Hepatocyte (in vitro differentiated cells): ENCODE data around the gene UBALD2. TPM values are rescaled to one million over a fixed set of nuclear protein-coding genes. Genes with fewer than 3 reads are reported as not detected.

Experiments
- DNase-seq: peaks from one replicate; pipeline ENCODE4 v3.0.0-alpha.2; 2016; ENCODE audit warnings: low spot score
- H2AFZ ChIP-seq: fragments of 200-600 bp; sonication (generic); 2 replicates; pipeline ENCODE4 v1.6.0; 2016; ENCODE audit warnings: antibody characterized with exemption, mild to moderate bottlenecking
- H3K27ac ChIP-seq: fragments of 200-600 bp; sonication (generic); 2 replicates; pipeline ENCODE4 v1.5.1; 2016; ENCODE audit warnings: mild to moderate bottlenecking
- H3K27me3 ChIP-seq: fragments of 200-600 bp; sonication (generic); 2 replicates; pipeline ENCODE4 v1.6.1; 2016
- H3K36me3 ChIP-seq: fragments of 200-600 bp; sonication (generic); replicated peaks from 2 replicates; pipeline ENCODE4 v1.5.1; 2016; ENCODE audit warnings: low read depth; ENCODE audit not compliant: insufficient read depth
- H3K4me1 ChIP-seq: fragments of 200-600 bp; sonication (generic); 2 replicates; pipeline ENCODE4 v1.5.1; 2016; ENCODE audit warnings: mild to moderate bottlenecking, moderate library complexity; ENCODE audit not compliant: insufficient read depth
- H3K4me2 ChIP-seq: fragments of 200-600 bp; sonication (generic); 2 replicates; pipeline ENCODE4 v1.6.0; 2016
- H3K4me3 ChIP-seq: fragments of 200-600 bp; sonication (generic); 2 replicates; pipeline ENCODE4 v1.5.1; 2016; ENCODE audit warnings: mild to moderate bottlenecking
- H3K79me2 ChIP-seq: fragments of 200-600 bp; sonication (generic); 2 replicates; pipeline ENCODE4 v1.6.0; 2017; ENCODE audit warnings: mild to moderate bottlenecking
- H3K9me2 ChIP-seq: fragments of 200-600 bp; sonication (generic); replicated peaks from 2 replicates; pipeline ENCODE4 v1.6.0; 2017; ENCODE audit warnings: mild to moderate bottlenecking; ENCODE audit not compliant: insufficient read depth
- H3K9me3 ChIP-seq: fragments of 200-600 bp; sonication (generic); 2 replicates; pipeline ENCODE4 v1.5.1; 2016; ENCODE audit warnings: low read depth, mild to moderate bottlenecking
- H4K20me1 ChIP-seq: fragments of 200-600 bp; sonication (generic); 2 replicates; pipeline ENCODE4 v1.6.0; 2016; ENCODE audit warnings: mild to moderate bottlenecking; ENCODE audit not compliant: insufficient read depth, poor library complexity, severe bottlenecking
- EZH2 ChIP-seq: fragments of 200-600 bp; sonication (generic); IDR thresholded peaks from 2 replicates; pipeline ENCODE4 v1.6.1; 2016; ENCODE audit warnings: antibody characterized with exemption, mild to moderate bottlenecking, borderline replicate concordance
- EZH2phosphoT487 ChIP-seq: fragments of 200-600 bp; sonication (generic); IDR thresholded peaks from one replicate; pipeline ENCODE4 v1.6.1; 2018; ENCODE audit warnings: antibody characterized with exemption, mild to moderate bottlenecking, low read depth, moderate library complexity; ENCODE audit not compliant: unreplicated experiment, severe bottlenecking
- WGBS: methylation state at CpG from one replicate; pipeline ENCODE4 v1.1.6; 2016; ENCODE audit warnings: low lambda C conversion rate; ENCODE audit errors: missing lambda C conversion rate; 5-methylcytosine and 5-hydroxymethylcytosine counted together
- polyA plus RNA-seq: library from polyadenylated mRNA; unstranded; fragments of >200 nt; fragmentation: Nextera tagmentation; extraction: Ambion mirVana; gene quantifications from 2 replicates; pipeline ENCODE4 v1.2.1, GENCODE V29; 2016
- total RNA-seq: library from RNA; depleted of rRNA; stranded (reverse); fragments of >200 nt; gene quantifications from 2 replicates; pipeline ENCODE4 v1.2.3, GENCODE V29; 2014
- TF ChIP-seq, protein P1 (sequence below): fragments of 200-600 bp; sonication (generic); IDR thresholded peaks from 2 replicates; pipeline ENCODE4 v1.5.1; 2016; ENCODE audit warnings: antibody characterized with exemption, mild to moderate bottlenecking; ENCODE audit not compliant: poor library complexity

UBALD2 gene
- total and polyA plus RNA-seq, 2 experiments from 2014 or later, result 10.2 to 13.1 TPM

DNA sequence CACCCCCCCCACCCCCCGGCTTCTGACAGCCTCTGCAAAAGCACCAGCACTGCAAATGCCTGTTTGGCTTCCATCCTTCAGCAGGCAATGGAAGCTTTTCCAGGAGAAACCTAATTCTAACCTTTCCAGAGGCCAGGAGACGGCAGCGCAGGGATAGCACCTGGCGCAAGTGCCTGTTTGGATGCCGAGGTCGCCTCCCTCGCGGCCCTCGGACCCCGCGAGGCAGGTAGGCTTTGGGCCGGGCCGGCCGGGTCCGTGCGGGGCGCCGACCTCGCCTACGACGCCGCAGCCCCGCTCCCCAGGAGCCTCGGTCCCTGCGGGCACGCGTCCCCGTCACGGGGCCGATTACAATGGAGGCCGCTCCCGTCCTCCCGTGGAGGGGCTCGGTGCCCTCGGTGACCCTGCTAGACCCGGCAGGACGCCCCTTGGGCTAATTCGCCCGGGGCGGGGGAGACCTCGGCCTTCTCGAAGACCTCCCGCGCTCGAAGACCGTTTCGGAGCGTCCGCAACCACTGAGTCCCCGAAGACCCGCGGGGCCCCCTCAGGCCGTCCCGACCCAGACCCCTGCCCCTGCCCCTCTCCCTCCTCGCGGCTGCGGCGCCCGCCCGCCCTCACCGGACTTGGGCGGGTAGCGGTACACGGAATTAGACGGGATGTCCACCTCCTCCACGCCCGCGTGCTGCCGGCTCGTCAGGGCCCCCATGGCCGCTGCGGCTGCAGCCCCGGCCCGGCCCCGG lies 25.4 kb upstream of the UBALD2 start:
- no peak for DNase-seq
- Histone ChIP-seq H3K4me2 (peak overlapping the region; percentile 94), H4K20me1 (no peaks in the 10 kb centered on the region), H3K4me3 (peak overlapping the region; percentile 42), H3K36me3 (no peaks in the 10 kb centered on the region), H3K27ac (peak overlapping the region; percentile 52), H3K79me2 (peaks cover 5% of the 10 kb centered on the region), H3K9me2 (no peaks in the 10 kb centered on the region), H3K4me1 (peaks cover 10% of the 10 kb centered on the region), H3K27me3 (peaks cover 8% of the 10 kb centered on the region), H3K9me3 (no peaks in the 10 kb centered on the region), H2AFZ (peak overlapping the region; percentile 53)
- WGBS, result 8% methylated on average over 40 of the region's 75 CpGs
- TF ChIP-seq, protein P1, sequence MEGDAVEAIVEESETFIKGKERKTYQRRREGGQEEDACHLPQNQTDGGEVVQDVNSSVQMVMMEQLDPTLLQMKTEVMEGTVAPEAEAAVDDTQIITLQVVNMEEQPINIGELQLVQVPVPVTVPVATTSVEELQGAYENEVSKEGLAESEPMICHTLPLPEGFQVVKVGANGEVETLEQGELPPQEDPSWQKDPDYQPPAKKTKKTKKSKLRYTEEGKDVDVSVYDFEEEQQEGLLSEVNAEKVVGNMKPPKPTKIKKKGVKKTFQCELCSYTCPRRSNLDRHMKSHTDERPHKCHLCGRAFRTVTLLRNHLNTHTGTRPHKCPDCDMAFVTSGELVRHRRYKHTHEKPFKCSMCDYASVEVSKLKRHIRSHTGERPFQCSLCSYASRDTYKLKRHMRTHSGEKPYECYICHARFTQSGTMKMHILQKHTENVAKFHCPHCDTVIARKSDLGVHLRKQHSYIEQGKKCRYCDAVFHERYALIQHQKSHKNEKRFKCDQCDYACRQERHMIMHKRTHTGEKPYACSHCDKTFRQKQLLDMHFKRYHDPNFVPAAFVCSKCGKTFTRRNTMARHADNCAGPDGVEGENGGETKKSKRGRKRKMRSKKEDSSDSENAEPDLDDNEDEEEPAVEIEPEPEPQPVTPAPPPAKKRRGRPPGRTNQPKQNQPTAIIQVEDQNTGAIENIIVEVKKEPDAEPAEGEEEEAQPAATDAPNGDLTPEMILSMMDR, result no peak
- no peak for TF ChIP-seq EZH2
- no peak for TF ChIP-seq EZH2phosphoT487

DNA sequence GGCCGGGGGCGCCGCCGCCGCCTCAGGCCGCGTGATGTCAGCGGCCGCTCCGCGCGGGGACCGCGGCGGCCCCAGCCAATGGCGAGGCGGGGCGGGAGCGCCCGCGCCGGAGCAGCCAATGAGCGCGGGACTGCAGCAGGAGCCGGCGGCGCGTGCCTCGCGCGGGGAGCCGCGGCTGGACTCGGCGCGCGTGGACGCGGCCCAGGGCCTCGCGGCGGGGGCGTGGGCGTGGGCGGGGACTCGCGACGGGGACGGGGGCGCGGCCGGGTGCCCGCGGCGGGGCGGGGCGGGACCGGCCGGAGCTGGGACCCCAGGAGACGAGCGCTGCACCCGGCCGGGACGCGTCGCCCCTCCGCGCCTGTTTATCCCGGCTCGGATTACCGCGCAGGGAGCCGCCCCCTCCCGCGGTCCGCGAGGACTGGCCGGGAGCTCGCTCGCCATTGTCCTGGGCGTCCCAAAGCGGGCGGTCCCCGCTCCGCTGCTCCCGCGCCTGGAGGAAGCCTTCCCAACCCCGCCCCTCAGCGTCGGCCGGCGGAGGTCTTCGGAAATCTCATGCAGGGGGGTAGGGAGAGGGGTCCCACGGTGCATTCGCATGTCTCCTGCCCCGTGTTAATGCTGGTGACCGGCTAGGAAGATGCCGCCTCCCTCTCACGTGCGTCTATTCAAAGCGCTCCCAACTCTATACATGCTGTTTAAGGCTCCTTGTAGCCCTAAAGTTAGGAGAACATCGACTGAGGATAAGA lies 24.5 kb upstream of the UBALD2 start, which contains the start of gene RNF157:
TSS of gene RNF157 (minus strand) at position 33 of the 743 bp plus-strand sequence. CDS start 253 bp downstream, outside the sequence.
- Histone ChIP-seq H3K4me3 (peak within 1 kb of the TSS; percentile 72), H3K4me1 (peaks cover 12% of the 10 kb centered on the region), H2AFZ (peak within 1 kb of the TSS; percentile 93), H3K4me2 (peak within 1 kb of the TSS; percentile 95), H4K20me1 (no peaks in the 10 kb centered on the region), H3K79me2 (peaks cover 5% of the 10 kb centered on the region), H3K36me3 (no peaks in the 10 kb centered on the region), H3K27ac (peak within 1 kb of the TSS; percentile 78), H3K9me3 (no peaks in the 10 kb centered on the region), H3K27me3 (peaks cover 8% of the 10 kb centered on the region), H3K9me2 (no peaks in the 10 kb centered on the region)
- TF ChIP-seq, protein P1, result no peak
- TF ChIP-seq EZH2 (no peak), EZH2phosphoT487 (no peak)
- 1% methylated on average over 44 of the region's 102 CpGs for WGBS
- peak; percentile 84 for DNase-seq

DNA sequence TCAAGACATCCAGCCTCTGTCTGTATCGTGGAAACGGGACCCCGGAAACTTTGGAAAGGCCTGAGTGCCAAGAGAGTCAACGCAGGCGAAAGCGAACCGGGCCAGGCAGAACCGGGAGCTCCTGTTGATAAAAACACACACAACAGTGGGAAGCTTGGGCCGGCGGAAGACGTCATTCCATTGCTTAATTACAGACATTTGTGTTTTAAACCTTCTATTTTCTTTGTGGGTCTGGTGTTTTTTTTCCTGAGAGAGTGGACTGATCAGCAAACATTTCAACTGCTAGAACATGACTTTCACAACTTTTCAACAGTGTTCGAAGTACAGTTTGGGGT lies 24.0 kb upstream of the UBALD2 start:
- Histone ChIP-seq H3K4me3 (peak overlapping the region; percentile 72), H3K36me3 (no peaks in the 10 kb centered on the region), H3K9me2 (no peaks in the 10 kb centered on the region), H3K27ac (peak overlapping the region; percentile 78), H3K9me3 (no peaks in the 10 kb centered on the region), H3K4me2 (peak overlapping the region; percentile 95), H3K4me1 (peaks cover 17% of the 10 kb centered on the region), H4K20me1 (no peaks in the 10 kb centered on the region), H3K27me3 (peaks cover 8% of the 10 kb centered on the region), H2AFZ (peak overlapping the region; percentile 93), H3K79me2 (peaks cover 5% of the 10 kb centered on the region)
- DNase-seq, result no peak
- 13% methylated on average over 12 of the region's 12 CpGs for WGBS
- TF ChIP-seq, protein P1, result no peak
- TF ChIP-seq EZH2 (no peak), EZH2phosphoT487 (no peak)
